ENCODE data around the gene HEPACAM.

GRCh38 chr11:124984512-124984854 lies 48.6 kb upstream of the HEPACAM start:
- no peak for TF ChIP-seq CTCF (IDR thresholded peaks at IDR 0.05; ENCODE audit: low read depth, low read length)
- TF ChIP-seq POLR2A (IDR thresholded peaks at IDR 0.05; ENCODE audit: extremely low read depth, insufficient read length), result no peak
- TF ChIP-seq MAX (IDR thresholded peaks at IDR 0.05; ENCODE audit: low read depth, low read length), result no peak
